HG02571 (cell line): Measurements from ENCODE around the gene TMEM138.

Experiments
- ATAC-seq: cut with Tn5 transposase; IDR thresholded peaks from one replicate; pipeline ENCODE4 v1.9.1; 2021; ENCODE audit warnings: mild to moderate bottlenecking, moderate library complexity; ENCODE audit not compliant: unreplicated experiment

Gene TMEM138

DNA sequence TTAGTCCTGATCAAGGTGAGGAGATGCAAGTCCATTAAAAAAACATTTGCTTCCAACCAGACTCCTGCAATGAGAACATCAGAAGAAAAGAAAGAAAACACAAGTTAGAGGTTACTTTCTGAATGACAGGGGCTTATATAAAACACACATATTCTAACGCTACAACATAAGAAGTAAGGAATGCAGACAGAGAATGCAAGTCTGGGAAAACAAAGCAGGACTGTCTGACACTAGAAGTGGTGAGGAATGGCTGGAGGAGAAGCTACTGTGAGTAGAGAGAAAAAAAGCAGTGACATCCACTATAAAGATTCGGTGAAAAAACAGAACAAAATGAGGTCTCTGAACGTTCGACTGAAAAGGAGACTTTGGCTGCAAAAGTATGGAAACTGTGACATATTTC lies 42.5 kb downstream of the TMEM138 start:
- ATAC-seq: no peak

DNA sequence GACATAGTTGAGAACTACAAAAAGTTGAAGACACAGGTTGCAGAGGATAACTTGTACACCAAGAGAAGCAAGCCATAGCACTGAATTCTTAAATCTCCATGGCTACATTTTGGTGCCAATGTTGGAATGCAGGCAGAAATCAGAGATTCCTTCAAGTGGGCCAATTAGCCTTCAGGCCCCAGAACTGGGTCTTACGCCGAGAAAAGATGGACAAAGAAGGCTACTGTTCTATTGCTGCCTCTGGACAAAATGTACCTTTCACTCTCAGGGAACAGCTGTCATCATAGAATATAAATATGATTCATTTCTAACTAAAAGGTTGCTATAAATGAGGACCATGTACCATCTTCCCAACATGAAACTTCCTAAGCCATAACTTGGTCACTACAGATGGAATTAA lies 43.9 kb downstream of the TMEM138 start:
- no peak for ATAC-seq

DNA sequence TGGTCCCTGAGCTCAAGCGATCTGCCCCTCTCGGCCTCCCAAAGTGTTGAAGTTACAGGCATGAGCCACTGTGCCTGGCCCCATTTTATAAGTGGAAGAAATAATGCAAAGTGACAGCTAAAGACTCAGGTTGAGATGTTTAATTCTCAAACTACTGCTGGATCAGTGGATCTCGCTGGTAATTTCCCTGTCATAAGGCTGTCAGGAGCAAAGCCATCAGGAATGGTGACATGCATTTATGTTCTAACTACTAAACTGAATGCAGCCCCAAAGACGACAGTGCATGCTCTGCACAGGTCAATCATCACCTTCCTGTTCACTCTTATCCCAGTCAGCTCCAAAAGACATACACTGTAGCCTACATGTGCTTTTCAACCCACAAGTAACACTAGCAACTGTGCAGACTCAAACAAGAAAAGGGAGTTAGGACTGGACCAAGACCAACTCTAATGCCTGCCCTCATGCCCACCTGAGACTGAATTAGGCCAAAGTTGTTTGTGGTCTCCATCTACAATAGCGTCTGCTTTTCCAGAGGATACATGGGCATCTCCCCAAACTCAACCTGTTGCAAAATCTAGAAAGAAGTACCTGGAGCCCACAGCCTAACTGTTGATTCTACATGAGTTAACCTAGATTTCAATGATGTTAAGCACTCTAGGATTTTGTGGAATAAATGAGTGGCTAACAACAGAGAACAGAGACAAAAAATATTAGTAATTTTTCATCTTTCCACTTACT lies 45.0 kb downstream of the TMEM138 start:
- ATAC-seq: no peak

DNA sequence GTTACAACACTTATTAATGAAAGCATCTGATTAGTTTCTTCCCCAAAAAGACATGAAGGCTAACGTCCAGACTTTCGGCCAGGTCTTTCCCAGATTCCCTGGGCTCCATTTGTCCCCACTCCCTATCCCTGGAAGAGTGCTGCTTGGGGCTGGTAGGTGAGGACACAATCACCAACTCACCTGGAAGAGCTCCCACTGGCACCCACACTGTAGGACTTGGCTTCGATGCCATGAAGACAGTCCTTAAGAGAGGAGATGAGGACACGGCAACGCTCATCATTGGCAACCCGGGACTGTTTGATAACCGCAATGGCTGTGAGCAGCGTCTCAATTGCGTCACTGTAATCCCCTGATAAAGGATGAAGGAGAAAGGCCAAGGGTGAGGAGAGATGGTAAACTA lies 49.4 kb downstream of the TMEM138 start:
- ATAC-seq: no peak

- no peak for ATAC-seq
Measured at GRCh38 chr11:61413496-61413895, 51.3 kb downstream of the TMEM138 start.

DNA sequence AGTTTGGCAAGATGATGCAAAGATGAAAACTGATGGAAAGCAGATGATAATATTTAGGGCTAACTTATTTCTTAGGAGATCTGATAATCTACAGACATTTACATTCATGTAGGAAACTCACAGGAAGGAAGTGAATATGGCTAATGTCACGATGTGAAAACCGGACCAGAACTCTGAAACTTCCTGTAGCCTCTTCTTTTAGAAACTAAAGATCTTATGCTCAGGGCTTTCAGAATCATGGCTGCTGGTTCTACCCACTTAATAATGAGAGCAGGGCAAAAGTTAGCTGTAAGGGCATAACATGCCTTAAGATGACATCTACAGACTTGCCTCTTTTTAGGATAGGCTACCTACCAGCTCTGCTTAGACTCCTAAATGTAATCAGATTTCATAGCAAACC lies 52.4 kb downstream of the TMEM138 start:
- no peak for ATAC-seq

GRCh38 chr11:61415381-61415780 lies 53.2 kb downstream of the TMEM138 start:
- ATAC-seq: no peak

DNA sequence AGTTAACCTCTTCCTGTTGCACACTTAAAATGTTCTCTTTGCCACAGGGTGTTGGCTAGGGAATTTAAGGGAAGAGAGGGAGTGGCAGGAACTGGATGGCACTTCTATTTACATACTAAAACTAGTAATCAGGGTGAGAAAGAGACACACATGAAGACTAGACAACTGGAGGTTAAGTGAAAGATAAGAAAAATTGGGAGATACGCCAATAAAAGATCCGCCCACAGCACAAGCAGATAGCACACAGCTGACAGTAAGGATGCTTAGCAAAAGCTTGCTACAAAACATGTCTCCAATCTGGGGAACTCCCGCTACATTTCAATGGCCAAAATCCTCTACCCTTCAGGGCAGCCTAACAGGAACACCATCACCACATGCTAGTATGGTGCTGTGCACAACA lies 54.8 kb downstream of the TMEM138 start:
- no peak for ATAC-seq

GRCh38 chr11:61417670-61418069 lies 55.5 kb downstream of the TMEM138 start:
- ATAC-seq: no peak

- no peak for ATAC-seq
Measured at GRCh38 chr11:61418136-61418535, 56.0 kb downstream of the TMEM138 start.
